NCI-H2107 treated with DMSO at 0.1 percent for 48 hours (cell line): Measurements from ENCODE around the gene OXLD1.

Experiments used
- DNase-seq: peaks from one replicate; lab custom pipeline; 2025; ENCODE audit not compliant: unreplicated experiment; lab: John Stamatoyannopoulos, UW

The OXLD1 gene

GRCh38 chr17:81655378-81656117 lies 10.9 kb downstream of the OXLD1 start:
- DNase-seq: no peak

GRCh38 chr17:81652906-81653771 lies 13.3 kb downstream of the OXLD1 start:
- DNase-seq: no peak

GRCh38 chr17:81651692-81652091 lies 14.7 kb downstream of the OXLD1 start:
- no peak for DNase-seq

GRCh38 chr17:81650951-81651350 lies 15.5 kb downstream of the OXLD1 start:
- no peak for DNase-seq

GRCh38 chr17:81648707-81649085 lies 17.7 kb downstream of the OXLD1 start:
- DNase-seq: no peak

GRCh38 chr17:81648013-81648706 lies 18.2 kb downstream of the OXLD1 start:
- DNase-seq: no peak

- no peak for DNase-seq
These were observed 18.8 kb downstream of the OXLD1 start for GRCh38 chr17:81647640-81648012.

- DNase-seq: no peak
These were observed 19.4 kb downstream of the OXLD1 start for GRCh38 chr17:81646869-81647600.

- DNase-seq: no peak
These were observed 21.1 kb downstream of the OXLD1 start for GRCh38 chr17:81644976-81645952.

GRCh38 chr17:81644496-81644895 lies 21.9 kb downstream of the OXLD1 start:
- DNase-seq: no peak

- DNase-seq: no peak
These were observed 24.4 kb downstream of the OXLD1 start for GRCh38 chr17:81641825-81642489.

- DNase-seq: no peak
These were observed 26.4 kb downstream of the OXLD1 start for GRCh38 chr17:81640011-81640410.

GRCh38 chr17:81638683-81639082 lies 27.7 kb downstream of the OXLD1 start:
- no peak for DNase-seq

GRCh38 chr17:81636505-81637288 lies 29.7 kb downstream of the OXLD1 start, which contains the start of the genes NPLOC4 and TSPAN10:
Gene NPLOC4 (minus strand): TSS chr17:81637112. CDS start chr17:81636930, 182 bp downstream.
Gene TSPAN10 (plus strand): TSS chr17:81637196. CDS start chr17:81642413, 5,217 bp downstream.
- peak; percentile 42 for DNase-seq

GRCh38 chr17:81635973-81636504 lies 30.4 kb downstream of the OXLD1 start:
- no peak for DNase-seq

GRCh38 chr17:81635431-81635830 lies 31.0 kb downstream of the OXLD1 start:
- no peak for DNase-seq

- no peak for DNase-seq
These were observed 34.9 kb downstream of the OXLD1 start for GRCh38 chr17:81631482-81631881.

GRCh38 chr17:81630274-81630673 lies 36.1 kb downstream of the OXLD1 start:
- no peak for DNase-seq
